Measurements from ENCODE around the gene SPATA19.

Gene SPATA19

DNA sequence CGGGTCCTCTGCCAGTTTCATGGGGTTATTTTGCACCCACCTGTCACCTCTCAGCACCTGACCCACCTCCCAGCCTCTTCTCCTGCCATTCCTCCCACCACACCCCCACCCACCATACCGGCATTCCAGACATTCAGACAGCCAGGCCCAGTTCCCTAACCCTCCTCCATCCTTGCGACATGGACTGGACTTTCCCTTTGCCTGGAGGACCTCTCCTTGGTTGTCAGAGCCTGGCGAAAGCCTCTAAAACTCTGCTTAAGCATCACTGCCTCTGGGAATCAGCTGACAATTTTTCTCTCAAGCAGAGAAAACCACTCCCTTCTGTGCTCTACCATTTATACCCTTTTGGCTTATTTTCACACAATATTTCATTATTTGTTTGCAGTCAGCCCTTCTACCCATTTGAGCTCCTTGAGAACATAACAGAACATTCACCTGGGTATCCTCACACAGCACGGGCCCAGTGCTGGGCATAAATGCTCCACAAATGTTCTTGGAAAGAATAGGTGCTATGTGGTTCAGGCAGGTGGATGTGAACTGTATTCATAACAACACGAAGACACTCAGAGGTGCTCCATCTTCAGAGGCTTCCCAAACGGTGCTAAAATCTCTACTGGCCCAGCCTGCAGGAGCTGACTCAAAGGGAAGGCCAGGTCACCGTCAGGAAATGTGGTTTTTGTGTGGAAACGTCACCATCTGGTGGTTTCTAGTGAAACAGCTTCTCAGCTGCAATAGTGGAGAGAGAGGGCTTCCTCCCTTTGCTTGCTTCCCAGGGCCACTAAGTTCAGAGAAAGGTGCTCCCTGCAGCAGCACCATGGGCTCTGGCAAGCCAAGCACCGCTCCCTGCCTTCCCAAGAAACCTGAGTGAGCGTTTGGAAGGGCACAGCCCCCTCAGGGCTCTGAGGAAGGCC lies 10.4 kb downstream of the SPATA19 start:
- DNase-seq = peak; percentile 79

DNA sequence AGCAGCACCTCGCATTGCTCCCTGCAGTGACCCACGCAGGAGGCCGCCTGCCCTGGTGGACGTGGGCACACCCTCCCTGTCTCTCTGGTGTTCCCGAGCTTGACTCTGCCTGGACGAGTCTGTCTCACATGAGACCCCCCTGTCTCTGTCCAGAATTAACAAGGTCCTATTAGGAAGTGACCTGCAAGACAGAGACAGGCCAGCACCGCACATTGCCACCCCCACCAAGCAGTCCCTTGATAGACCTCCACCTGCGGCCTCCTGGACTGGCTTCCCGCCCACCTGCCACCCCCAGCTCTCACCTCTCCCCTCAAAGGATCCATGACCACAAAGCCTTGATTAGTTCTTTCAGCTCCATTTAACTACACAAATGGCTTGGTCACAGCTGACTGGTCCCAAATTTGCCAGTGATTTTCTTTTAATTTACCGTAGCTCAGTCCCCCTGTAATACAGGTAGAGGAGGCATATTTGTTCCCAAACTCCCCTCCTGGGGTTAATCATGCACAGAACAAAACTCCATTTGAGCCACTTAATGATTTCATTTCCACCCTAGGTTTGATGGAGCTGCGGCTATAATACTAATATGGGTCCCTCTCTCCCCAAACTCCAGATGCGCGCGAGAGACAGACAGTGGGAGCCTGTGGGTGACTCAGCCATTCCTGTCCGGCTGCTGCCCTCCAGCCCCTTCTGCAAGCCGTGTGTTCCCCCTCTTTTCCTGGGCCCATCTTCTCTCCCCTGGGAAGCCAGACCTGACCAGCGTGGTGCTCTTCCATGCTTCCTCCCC lies 11.2 kb downstream of the SPATA19 start:
- DNase-seq = no peak

DNA sequence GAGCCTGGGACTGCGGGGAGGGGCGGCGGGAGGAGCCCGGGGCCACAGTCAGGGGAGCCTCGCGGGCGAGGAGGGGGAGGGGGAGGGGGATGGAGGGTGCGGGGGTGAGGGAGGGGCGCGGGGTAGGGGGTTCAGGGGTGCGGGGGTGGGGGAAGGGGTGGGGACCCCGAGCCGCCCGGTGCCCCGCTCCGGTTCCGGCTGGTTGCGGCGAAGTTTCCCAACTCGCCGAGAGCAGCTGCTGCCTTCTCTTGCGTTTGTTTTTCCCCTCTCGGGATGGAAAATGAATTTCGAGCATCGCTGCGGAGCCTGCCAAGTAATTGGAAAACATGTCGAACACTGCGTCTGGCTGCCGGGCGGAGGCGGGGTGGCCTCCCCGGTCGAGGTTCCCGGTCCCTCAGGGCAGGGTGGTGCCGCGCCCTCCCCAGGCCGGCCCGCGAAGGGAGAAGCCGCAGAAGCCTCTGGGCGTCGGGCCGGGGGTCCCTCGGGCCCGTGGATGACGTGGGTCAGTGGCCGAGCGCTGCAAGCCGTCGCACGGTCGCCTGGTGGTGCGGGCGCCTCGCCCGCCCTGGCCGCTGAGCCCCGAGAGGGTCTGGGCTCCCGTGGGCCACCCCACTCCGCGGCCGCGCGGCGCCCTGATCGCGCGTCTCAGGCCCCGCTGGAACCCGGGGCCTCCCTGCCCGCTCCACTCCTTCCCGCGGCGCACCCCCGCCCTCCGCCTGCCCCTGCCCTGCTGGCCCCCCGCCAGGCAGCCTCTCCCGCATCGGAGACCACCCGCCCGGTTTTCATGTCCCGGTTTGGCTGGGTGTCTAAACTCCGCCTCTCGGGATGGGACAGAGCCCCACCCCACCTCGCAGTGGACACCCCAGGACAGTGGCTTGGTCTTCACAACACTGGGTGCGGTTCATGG lies 12.1 kb downstream of the SPATA19 start:
- no peak for DNase-seq

DNA sequence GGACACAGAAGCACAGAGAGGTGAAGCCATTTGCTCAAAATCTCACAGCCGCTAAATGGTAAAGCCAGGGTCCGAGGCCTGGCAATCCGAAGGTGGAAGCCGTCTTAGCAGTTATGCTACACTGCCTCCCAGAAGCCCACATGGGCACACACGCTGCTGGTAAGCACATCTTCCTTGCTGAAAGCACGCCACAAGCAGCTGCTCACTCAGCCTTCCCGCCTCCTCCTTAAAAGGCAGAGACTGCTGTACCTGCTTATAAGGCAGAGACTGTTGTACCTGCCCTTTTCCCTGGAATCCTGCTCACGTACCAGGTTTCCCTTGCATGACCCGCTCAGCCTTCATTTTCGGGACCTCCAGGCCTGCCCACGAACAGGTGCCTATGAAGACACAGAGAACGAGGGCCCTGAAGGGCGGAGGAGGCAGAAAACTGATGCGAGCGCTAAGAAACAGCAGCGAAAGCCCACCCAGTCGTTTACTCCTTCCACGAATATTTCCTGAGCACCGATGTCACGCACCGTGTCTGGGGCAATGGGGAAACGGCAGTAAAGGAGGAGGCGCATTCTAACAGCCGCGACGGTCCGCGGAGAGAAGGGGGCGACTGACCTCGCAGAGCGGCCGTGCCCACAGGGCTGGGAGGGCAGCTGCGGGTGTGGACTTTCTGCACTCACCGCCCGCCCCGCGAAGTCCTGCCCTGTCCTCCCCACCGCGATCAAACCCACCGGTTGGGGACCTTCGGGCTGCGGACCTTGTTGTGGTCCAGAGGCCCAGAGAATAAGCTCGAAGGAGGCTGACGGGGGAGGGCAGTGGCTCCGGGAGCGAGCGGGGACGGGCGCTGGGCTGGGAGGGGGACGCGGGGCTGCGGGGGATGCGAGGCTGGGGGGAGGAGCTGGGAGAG lies 13.0 kb downstream of the SPATA19 start:
- DNase-seq = no peak

DNA sequence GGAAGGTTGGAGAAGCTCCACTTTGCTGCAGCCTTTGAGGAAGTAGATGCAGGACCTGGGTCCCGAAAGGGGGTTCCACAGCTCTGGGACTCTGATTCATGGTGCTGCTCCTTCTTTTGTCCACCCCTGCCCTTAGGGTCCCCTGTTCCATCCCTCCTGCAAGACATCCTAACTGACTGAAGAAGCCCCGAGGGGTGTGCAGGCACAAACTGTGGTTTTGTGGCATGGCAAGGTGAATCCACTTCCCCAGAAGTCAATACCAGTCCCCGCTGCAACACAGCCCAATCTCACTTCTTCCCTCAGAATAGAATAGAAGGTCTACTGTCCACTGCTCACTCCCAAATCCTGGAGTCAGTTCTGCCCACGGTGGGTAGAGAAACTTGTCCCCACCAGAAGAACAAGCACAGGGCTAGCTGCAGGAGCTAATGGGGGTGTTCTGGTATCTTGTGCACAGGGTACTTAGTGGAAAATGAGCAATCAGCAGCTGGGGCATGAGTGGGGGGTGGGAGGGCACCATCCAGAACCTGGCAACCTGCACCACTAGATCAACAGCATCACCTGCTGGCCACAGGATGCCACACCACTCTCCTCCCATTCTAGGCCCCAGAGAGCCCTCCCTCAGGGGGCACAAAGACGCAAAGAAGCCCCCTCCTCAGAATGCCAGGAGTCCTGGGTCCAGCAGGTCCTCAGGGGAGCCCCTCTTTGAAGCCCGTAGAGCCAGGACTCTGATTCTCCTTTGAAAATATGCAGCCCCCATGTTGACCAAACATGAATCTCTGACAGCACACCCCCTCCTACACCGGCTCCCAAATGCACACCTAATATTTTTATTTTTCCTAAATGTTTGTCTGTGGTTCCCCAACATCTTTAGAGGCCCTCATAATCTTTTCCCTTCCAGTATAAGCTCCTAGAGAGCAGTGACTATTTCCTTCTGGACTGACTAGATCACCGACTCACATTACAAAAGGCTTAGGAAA lies 14.1 kb downstream of the SPATA19 start:
- DNase-seq = no peak

DNA sequence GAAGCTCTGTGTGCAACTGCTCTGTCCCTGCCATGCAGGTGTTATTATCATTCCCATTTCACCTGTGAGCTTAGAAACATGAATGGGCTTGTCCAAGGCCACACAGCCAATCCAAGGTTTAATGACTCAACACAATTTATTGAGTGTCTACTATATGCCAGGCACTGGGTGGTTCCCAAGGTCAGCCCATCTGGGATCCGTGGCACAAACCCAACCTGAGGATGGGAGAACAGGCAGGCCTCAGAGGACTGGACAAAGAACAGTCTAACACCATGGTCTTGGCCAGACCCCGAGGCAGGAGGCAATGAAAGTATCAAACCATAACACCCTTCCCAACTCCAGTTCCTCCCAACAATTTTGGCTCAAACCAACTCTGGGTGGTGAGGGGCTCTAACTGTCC lies 15.7 kb downstream of the SPATA19 start:
- no peak for DNase-seq

DNA sequence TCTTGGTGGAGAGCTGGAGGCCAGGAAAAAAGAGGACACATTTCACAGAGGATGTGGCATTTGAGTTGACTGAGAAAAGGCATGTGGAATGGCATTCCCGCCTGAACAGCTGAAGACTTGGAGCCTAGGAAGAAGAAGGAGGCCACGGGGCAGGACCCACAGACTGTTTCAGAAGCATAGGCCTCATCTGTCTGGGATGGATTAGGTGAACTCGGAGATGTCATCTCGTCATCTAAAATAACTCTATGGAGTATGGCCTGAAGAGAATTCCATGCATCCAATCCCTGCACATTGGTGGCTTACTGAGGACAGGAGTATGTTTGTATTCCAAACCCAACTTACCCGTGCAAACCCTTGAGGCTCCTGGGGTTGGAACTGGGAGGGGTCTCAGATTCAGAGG lies 16.4 kb downstream of the SPATA19 start:
- DNase-seq = no peak

DNA sequence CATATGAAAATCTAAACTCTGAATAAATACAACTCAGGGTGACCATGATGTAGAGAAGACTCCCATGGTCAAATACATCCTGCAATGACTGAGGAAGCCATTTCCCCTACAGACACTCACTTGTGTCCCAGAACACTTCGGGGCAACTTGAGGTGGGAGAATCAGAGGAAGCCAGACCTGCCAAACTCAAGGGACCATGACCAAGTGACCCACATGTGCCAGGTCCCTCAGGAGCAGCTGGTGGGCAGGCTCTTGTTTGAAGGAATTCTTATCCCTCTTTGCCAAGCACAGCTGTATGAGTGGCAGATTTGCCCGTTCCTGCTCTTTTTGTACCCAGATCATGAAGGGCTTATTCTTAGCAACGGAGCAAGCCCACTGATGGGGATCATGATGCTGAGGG lies 17.8 kb downstream of the SPATA19 start:
- DNase-seq = no peak

DNA sequence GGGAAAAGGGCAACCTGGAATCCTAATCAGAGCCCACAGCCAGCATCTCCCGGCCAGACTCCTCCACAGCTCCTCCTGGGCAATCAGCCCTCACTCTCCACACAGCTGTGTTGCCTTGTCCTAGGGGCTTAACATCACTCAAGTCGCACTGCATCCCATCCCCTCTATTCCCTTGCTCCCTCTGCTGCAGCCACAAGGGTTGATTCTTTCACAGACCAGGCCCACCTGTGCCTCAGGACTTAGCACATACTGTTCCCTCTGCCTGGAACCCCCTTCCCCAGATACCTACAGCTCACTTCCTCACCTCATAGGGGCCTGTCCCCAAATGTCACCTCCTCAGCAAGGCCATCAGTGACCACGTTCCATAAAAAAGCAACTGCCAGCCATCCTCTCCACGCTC lies 18.4 kb downstream of the SPATA19 start:
- DNase-seq = no peak

DNA sequence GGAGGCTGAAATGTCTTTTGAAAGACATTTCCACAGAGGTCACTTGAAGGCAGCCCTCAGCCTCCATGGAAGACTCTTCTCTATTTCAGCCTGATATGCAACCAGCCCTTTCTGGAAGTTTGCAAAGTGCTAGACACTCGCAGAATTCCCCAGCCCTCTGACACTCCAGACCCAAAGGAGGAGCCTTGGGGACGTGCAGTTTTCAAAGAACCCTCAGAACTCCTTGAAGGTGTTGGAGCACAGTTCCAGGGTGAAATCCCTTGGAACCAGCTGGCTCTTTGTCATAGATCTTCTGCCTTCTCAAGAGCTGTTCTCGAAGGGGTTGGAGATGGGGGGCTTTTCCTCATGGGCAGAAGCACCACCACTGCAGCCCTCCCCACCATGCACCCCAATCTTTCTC lies 19.6 kb downstream of the SPATA19 start:
- DNase-seq = no peak

DNA sequence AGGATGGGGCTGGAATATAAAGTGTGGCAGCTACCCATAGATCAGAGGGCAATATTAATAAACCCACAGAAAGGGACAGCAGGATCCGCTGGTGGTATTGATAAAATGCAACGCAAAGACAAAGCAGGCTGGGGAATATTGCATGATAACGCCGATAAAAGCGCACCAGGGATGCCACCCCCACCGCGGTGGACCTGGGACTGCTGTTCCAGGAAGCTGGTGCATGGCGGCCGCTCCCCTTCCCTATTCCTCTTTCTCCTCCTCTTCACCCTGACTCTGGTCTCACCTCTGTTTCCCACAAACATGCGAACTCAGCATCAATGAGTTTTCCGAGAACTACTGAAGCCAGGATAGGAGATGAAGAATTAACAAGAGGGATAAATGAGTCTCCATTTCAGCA lies 20.2 kb downstream of the SPATA19 start:
- no peak for DNase-seq

DNA sequence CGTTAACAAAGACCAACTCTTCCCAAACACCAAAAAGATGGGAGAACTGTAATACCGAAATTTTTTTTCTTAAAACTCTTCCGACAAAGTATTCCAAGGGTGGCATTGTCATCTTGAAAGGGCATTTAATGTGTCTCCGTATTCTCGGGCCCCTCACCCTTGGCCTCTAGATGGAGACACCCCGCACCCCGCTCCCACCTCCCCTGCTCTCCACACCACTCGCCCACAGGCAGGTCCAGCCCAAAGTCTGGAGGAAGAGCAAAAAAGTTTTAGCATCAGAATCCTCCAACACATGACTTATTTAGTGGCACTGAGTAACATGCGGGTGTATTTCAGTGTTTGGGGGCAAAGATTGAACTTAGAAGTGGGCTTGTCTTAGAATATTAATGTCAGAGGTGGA lies 20.7 kb downstream of the SPATA19 start:
- DNase-seq = no peak

DNA sequence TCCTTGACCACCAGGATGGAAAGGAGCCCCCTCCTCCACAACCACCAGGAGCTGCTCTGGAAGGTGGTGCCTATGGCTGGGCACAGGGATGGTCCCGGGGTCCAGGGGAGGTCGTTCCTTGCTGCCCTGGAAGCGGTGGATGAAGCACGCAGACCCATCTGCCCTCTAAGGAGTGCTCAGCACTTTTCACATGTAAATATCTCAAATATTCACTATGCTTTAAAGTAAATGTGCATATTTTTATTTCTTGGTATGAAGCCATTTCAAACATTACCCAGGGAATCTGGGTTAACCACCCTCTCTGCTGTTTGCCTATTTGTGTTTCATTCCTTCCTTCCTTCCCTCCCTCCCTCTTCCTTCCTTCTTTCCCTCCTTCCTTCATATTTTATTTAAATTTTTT lies 21.7 kb downstream of the SPATA19 start:
- no peak for DNase-seq

DNA sequence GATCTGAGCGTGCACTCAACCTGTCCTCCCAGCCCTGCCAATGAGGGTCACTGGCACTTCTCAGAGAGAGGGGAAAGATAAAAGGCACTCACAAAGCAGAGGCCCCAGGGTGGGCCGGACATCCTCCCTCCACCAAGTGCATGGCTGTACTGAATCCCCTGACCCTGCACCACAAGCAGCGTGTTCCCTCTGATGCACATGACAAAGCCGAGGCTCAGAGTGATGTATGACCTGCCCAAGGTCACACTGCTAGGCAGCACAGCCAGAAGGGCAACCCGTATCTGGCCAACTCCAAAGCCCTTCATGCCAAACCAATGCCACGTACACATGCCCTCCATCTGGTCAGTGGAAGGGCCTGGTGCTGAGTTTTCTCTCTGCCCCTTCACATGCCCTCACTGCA lies 22.1 kb downstream of the SPATA19 start:
- no peak for DNase-seq

DNA sequence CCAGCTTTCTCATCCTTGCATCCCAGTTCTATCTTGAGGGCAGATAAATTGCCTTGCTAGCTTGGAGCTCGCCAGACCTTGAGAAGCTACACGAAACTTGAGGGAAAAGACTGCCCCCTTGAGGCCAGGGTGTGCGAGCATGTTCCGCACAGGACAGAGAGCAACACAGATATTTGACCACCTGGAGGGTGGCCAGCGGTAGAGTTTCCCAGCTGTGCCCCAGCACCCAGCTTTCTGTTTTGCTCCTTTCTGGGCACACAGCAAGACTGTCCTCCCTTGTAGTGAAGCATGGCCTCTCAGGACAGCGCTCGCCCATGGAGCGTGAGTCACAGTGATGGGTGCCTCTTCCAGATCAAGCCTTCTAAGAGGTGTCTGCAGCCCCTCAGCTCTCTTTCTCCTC lies 23.5 kb downstream of the SPATA19 start:
- peak; percentile 58 for DNase-seq

DNA sequence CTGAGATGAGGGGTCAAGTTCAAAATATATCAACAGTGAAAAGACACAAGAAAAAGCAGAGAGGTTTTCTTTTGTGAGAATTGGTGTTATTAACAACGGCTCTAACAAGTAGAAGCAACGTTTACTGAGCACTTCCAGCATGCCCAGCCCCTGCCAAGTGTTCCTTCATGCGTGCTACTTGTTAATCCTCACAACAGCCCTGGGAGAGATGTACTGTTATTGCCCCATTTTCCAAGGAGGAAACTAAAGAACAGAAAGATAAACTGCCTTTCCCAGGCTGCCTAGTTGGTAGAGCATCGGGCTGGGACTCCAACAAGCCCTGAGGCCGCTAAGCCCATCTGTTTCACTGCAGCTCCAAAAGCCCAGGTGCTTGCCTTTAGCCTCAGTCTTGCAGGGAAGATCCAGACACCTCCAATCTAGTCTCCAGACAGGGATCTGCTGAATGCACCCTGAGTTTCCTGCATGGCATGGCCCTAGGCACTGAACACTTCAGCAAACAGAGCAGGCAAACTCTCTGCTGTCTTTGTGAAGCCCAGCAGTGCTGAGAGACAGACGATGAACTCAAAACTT lies 25.5 kb downstream of the SPATA19 start:
- DNase-seq = no peak

DNA sequence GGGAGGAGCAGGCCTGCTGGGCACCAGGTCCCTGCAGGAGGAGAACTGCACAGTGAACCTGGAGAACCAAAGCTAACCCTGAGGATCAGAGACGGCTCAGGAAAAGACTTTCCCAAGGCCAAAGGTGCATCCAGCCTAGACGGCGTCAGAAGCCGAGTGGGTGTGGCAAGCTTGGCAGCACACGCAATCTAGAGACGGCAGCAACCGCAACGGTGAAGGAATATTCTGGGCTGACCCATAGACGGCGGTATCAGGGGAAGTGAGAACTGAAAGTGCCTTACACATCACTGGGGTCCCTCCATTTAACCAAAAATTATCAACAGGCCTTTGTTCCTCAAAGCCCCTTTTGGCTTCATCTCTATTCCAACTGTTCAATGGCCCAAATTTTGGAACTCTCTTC lies 26.2 kb downstream of the SPATA19 start:
- DNase-seq = no peak

DNA sequence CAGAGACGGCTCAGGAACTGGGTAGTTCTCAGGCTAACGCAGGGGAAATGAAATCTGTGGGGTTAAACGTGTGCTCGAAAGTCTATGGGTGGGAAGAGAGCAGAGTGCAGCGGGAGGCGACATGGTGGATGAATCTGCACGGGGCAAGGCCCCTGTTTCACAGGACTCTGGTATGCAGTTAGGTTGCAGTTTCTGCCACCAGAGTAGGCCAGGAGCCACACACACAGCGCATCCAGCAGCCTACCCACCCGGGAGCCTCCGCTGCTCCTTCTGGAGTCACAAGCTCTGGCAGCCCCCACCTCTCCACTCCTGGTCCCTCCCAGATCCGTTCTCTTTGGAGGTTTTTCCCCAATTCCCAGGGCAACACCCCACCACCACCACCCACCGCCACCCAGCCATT lies 27.0 kb downstream of the SPATA19 start:
- DNase-seq = no peak

DNA sequence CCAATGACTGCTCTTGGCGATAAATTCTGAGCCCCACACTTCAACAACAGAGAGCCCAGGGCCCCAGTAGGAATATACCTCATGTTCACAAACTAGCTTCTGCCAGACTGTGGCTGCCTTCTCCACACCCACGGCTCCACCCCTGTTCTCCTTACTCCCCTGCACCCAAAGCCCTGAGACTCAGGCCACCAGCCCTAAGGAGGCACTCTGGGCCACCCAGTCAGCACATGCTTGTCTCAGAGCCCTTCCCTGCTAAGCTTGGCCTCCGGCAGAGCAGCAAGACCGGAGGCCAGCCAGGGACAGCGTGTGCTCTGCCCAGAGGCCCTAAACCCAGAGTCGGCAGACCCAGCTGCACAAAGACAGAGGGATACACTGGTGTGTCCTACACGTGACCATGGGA lies 27.9 kb downstream of the SPATA19 start:
- no peak for DNase-seq

DNA sequence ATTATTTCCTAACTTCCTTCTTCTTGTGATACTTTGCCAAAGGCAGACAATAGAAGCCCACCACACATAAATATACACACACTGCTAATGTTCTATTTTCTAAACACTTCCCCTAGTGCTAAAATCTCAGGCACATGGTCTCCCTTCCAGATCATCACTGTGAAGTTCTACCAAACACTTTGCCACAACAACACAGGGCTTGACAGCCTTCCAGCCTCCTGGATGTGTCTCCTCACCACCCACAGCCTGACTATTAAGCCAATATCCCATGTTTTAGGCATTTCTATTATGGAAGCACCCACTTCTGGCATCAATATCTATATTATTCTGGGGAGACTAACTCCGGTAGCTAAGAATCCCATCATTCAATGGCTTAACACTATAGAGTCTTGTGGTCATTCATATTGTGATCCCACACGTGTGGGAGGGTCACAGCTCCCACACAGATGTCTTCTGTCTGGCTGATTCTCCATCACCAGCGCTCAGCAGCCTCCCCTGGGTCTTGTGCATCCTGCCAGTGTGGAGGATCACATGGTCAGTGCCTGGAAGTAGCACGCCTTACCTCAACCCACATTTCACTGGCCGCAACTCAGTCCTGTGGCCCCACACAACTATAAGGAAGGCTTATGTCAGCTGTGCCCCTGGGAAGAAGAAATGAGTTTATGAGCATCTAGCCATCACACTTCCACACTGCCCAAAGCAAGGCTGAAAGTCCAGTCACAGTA lies 29.0 kb downstream of the SPATA19 start:
- no peak for DNase-seq

All from GF-D8 (cell line).